DOHH2 (cell line): Measurements from ENCODE around the gene USH2A.

ENCODE experiments used
- H3F3A ChIP-seq: fragments of 200-600 bp; sonication (generic), shearing (Covaris generic); 2 replicates; pipeline ENCODE4 v1.6.0; 2016; ENCODE audit warnings: antibody characterized with exemption, mild to moderate bottlenecking; ENCODE audit not compliant: control insufficient read depth, insufficient read depth
- H3K27ac ChIP-seq: fragments of 200-600 bp; sonication (generic); 2 replicates; pipeline ENCODE4 v1.5.1; 2014; ENCODE audit warnings: low read depth, mild to moderate bottlenecking, low read length, moderate library complexity
- H3K27me3 ChIP-seq: fragments of 200-600 bp; sonication (generic); 2 replicates; pipeline ENCODE4 v1.6.1; 2014; ENCODE audit warnings: mild to moderate bottlenecking, low read length, mixed read lengths; ENCODE audit not compliant: control insufficient read depth
- H3K36me3 ChIP-seq: fragments of 200-600 bp; sonication (generic); 2 replicates; pipeline ENCODE4 v1.6.1; 2014; ENCODE audit warnings: mild to moderate bottlenecking, low read length, moderate library complexity, mixed read lengths; ENCODE audit not compliant: control insufficient read depth
- H3K4me1 ChIP-seq: fragments of 200-600 bp; sonication (generic); 2 replicates; pipeline ENCODE4 v1.6.1; 2014; ENCODE audit warnings: mild to moderate bottlenecking, low read length, mixed read lengths; ENCODE audit not compliant: control insufficient read depth
- H3K4me2 ChIP-seq: fragments of 200-600 bp; sonication (generic); 2 replicates; pipeline ENCODE4 v1.6.0; 2014; ENCODE audit warnings: mild to moderate bottlenecking, low read length, moderate library complexity
- H3K4me3 ChIP-seq: fragments of 200-600 bp; sonication (generic); 2 replicates; pipeline ENCODE4 v1.5.1; 2014; ENCODE audit warnings: mild to moderate bottlenecking, low read length, mixed read lengths
- H3K79me2 ChIP-seq: fragments of 200-600 bp; sonication (generic); 2 replicates; pipeline ENCODE4 v1.6.1; 2014; ENCODE audit warnings: mild to moderate bottlenecking, low read length, mixed read lengths; ENCODE audit not compliant: control insufficient read depth
- H3K9me2 ChIP-seq: fragments of 200-600 bp; sonication (generic); replicated peaks from 2 replicates; pipeline ENCODE4 v1.6.1; 2014; ENCODE audit warnings: mild to moderate bottlenecking, low read length, mixed read lengths; ENCODE audit not compliant: control insufficient read depth
- H3K9me3 ChIP-seq: fragments of 200-600 bp; sonication (generic); 2 replicates; pipeline ENCODE4 v1.6.1; 2014; ENCODE audit warnings: antibody characterized with exemption, low read length, mixed read lengths; ENCODE audit not compliant: control insufficient read depth, insufficient read depth
- H4K20me1 ChIP-seq: fragments of 200-600 bp; sonication (generic); 2 replicates; pipeline ENCODE4 v1.6.0; 2014; ENCODE audit warnings: low read depth, mild to moderate bottlenecking, antibody characterized with exemption, low read length, moderate library complexity; ENCODE audit not compliant: control insufficient read depth, insufficient read depth
- EZH2phosphoT487 ChIP-seq: fragments of 200-600 bp; sonication (generic); IDR thresholded peaks from 2 replicates; pipeline ENCODE4 v1.6.1; 2017; ENCODE audit warnings: borderline replicate concordance, mild to moderate bottlenecking, antibody characterized with exemption, low read length, moderate library complexity, mixed read lengths
- TF ChIP-seq, protein P1 (sequence below): fragments of 200-600 bp; sonication (generic); IDR thresholded peaks from one replicate; pipeline ENCODE4 v1.5.1; 2014; ENCODE audit warnings: antibody characterized with exemption, mild to moderate bottlenecking, low read depth, low read length; ENCODE audit not compliant: poor library complexity, severe bottlenecking

The USH2A gene

GRCh38 chr1:216212826-216213225 is 210.4 kb downstream of the USH2A start:
- Histone ChIP-seq H3K36me3 (no peaks in the 10 kb centered on the region), H3K79me2 (no peaks in the 10 kb centered on the region), H3K4me2 (no peak overlapping the region), H3F3A (no peaks in the 10 kb centered on the region), H3K9me2 (no peaks in the 10 kb centered on the region), H3K4me1 (no peaks in the 10 kb centered on the region), H3K9me3 (no peaks in the 10 kb centered on the region), H3K4me3 (no peak overlapping the region), H4K20me1 (no peaks in the 10 kb centered on the region), H3K27ac (no peak overlapping the region), H3K27me3 (no peaks in the 10 kb centered on the region)
- no peak for TF ChIP-seq EZH2phosphoT487
- TF ChIP-seq, protein P1, sequence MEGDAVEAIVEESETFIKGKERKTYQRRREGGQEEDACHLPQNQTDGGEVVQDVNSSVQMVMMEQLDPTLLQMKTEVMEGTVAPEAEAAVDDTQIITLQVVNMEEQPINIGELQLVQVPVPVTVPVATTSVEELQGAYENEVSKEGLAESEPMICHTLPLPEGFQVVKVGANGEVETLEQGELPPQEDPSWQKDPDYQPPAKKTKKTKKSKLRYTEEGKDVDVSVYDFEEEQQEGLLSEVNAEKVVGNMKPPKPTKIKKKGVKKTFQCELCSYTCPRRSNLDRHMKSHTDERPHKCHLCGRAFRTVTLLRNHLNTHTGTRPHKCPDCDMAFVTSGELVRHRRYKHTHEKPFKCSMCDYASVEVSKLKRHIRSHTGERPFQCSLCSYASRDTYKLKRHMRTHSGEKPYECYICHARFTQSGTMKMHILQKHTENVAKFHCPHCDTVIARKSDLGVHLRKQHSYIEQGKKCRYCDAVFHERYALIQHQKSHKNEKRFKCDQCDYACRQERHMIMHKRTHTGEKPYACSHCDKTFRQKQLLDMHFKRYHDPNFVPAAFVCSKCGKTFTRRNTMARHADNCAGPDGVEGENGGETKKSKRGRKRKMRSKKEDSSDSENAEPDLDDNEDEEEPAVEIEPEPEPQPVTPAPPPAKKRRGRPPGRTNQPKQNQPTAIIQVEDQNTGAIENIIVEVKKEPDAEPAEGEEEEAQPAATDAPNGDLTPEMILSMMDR: no peak

DNA sequence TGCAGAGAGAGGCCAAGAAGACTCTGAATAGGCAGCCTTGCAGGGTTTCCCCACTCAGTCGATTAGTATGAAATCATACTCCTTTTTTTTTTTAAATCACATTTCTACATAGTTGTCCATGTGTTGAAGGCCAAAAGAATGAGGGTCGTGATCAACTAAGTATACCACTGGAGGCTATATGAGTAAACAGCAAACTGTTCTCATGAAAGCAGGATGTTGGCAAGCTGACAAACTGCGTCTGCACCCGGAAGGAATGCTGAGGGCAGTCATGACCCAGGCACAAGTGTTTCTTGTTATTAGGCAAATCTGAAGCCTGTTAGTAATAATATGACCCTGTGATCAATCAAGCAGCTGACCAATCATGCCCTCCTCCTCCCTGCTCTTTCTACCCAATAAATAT is 213.2 kb downstream of the USH2A start:
- H3K4me3 ChIP-seq: no peak overlapping the region
- no peaks in the 10 kb centered on the region for H3K9me2 ChIP-seq

DNA sequence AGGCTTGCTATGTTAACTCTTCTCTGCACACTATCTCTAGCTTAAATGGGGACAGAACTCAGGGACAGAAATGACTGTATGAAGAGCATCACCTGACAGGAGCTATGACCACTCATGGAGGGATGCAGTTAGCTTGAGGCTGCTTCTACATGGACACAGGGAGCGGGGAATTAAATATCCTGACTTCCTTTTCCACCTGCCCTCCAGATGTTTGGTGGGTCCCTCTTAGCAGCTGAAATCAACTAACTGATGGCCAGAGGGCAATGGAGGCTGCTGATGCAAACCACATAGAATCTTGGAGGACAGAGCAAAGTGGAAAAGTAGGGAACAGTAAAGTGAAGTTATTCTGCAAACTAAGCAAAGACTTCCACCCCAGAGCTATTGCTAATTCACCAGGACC is 214.1 kb downstream of the USH2A start:
- no peaks in the 10 kb centered on the region for H3K79me2 ChIP-seq

More for the DNA sequence above, 213.2 kb downstream of the USH2A start:
- Histone ChIP-seq H3K9me3 (no peaks in the 10 kb centered on the region), H3K27ac (no peak overlapping the region), H3K36me3 (no peaks in the 10 kb centered on the region), H3K27me3 (no peaks in the 10 kb centered on the region), H3K79me2 (no peaks in the 10 kb centered on the region), H3F3A (no peaks in the 10 kb centered on the region), H3K4me2 (no peak overlapping the region), H4K20me1 (no peaks in the 10 kb centered on the region), H3K4me1 (no peaks in the 10 kb centered on the region)
- TF ChIP-seq, protein P1: no peak
- no peak for TF ChIP-seq EZH2phosphoT487

More for the DNA sequence above, 214.1 kb downstream of the USH2A start:
- Histone ChIP-seq H3K9me3 (no peaks in the 10 kb centered on the region), H3K27me3 (no peaks in the 10 kb centered on the region), H3K27ac (no peak overlapping the region), H3K4me2 (no peak overlapping the region), H3K36me3 (no peaks in the 10 kb centered on the region), H3K4me3 (no peak overlapping the region), H3K9me2 (no peaks in the 10 kb centered on the region), H3F3A (no peaks in the 10 kb centered on the region), H4K20me1 (no peaks in the 10 kb centered on the region), H3K4me1 (no peaks in the 10 kb centered on the region)
- TF ChIP-seq, protein P1: no peak
- TF ChIP-seq EZH2phosphoT487: no peak
